ENCODE results near the gene CNKSR3. TPM values are rescaled to one million over a fixed set of nuclear protein-coding genes. Genes with fewer than 3 reads are reported as not detected.
"Not testable (repeated sequence)": the region's sequence is repeated elsewhere in the genome, so short reads cannot be mapped to it uniquely, and the experiment has no call there.

CNKSR3 gene
- total RNA-seq, 1 experiment from 2014 or later: 14.7 TPM

DNA sequence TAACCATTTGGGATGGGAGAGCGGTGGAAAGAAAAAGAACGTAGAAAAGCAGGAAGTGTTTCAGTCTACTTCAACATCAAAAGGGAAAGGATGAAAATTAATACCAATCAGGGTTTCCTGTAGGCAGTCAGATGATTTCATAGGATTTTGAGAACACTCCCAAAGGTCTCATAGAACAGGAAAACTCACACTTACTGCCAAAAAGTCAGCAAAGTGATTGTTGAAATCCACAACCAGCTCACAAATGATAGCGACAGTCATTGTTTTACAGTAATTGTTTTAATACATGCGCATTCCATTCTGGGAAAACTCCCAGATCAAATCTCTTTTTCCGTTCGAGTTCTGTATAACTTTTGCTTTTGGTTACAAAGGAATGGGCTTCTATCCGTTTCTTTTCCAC is 5.3 kb upstream of the CNKSR3 start:
- Histone ChIP-seq H3K4me3 (no peak overlapping the region), H3K27ac (no peak overlapping the region), H3K9me3 (replicated peaks) (no peaks in the 10 kb centered on the region), H3K4me1 (replicated peaks) (peaks cover 14% of the 10 kb centered on the region), H3K27me3 (replicated peaks) (no peaks in the 10 kb centered on the region), H3K36me3 (no peaks in the 10 kb centered on the region)
- DNase-seq (ENCODE audit: low read depth in 1 of 2, low spot score in 2 of 2): no peak

DNA sequence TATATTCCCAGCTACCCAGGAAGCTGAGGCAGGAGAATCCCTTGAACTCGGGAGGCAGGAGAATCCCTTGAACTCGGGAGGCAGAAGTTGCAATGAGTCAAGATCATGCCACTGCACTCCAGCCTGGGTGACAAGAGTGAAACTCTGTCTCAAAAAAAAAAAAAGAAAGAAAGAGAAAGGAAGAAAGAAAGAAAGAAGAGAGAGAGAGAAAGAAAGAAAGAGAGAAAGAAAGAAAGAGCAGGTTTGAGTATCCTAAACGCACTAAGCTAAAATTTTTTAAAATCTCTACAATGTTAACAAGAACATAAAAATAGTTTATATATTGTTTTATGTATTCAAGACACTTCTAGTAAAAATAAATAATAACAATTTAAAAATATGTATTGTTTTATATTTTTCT is 4.6 kb upstream of the CNKSR3 start:
- DNase-seq (ENCODE audit: low read depth in 1 of 2, low spot score in 2 of 2): not testable (repeated sequence)

DNA sequence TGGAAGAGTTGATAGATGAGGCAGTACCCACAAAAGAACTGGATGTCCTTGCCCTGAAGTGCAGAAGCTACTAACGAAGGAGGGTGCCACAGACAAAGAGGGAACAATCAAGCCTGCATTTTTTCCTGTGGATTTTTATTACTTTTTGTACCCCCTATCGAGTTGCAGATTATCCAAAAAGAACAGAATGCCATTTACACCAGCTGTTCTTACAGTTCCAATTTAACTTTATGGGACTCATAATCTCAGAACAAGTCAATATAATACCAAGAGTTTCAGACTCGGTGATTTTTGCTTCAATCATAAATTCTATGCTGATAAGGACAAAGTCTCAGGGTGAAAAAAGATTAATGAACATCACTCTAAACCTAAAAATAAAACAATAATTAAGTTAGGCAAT is 4.0 kb upstream of the CNKSR3 start:
- no peak overlapping the region for H3K27ac ChIP-seq
- H3K36me3 ChIP-seq: peaks cover 9% of the 10 kb centered on the region
- H3K27me3 ChIP-seq (replicated peaks): no peaks in the 10 kb centered on the region
- H3K9me3 ChIP-seq (replicated peaks): no peaks in the 10 kb centered on the region
- H3K4me1 ChIP-seq (replicated peaks): peaks cover 14% of the 10 kb centered on the region
- H3K4me3 ChIP-seq: no peak overlapping the region
- DNase-seq (ENCODE audit: low read depth in 1 of 2, low spot score in 2 of 2): no peak

More for the DNA sequence above, 4.6 kb upstream of the CNKSR3 start:
- not testable (repeated sequence) for H3K27ac ChIP-seq; H3K36me3 ChIP-seq; H3K9me3 ChIP-seq (replicated peaks); H3K27me3 ChIP-seq (replicated peaks); H3K4me3 ChIP-seq
- H3K4me1 ChIP-seq (replicated peaks): peaks cover 14% of the 10 kb centered on the region

DNA sequence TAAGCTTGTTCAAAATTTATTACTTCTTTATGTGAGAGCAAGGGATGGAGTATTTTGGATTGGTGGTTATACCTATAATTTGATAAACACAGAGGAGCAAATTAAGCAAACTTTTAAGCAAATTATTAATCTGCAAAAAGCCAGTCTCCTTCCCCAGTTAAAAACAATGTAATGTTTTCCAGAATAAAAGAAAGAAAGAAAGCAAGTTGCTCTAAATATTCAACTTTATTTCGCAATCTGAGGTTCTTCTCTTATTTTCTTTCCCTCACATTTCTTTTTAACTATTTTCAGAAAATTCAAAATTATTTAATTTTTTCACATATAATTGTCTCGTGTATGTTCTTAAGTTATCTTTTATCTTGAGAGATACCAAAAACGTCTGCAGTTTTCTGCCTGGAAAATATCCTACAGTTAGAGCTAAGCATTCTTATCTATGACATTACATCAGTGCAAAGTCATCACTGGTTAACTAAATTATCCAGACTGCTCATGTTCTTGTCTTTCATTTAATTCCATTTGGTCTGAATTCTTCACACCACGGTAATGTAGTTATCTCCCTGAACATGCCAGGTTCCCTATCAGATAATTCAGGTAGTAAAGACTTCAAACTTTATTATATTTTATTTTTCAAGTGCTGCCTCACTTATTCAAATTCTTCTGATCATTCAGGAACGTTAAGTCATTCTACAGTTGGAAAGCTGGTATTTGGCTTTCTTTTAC is 3.3 kb upstream of the CNKSR3 start:
- no peaks in the 10 kb centered on the region for H3K27me3 ChIP-seq (replicated peaks)
- no peaks in the 10 kb centered on the region for H3K9me3 ChIP-seq (replicated peaks)
- no peak overlapping the region for H3K27ac ChIP-seq
- H3K4me3 ChIP-seq: no peak overlapping the region
- DNase-seq (ENCODE audit: low read depth in 1 of 2, low spot score in 2 of 2): no peak
- H3K4me1 ChIP-seq (replicated peaks): peaks cover 16% of the 10 kb centered on the region
- peaks cover 10% of the 10 kb centered on the region for H3K36me3 ChIP-seq

DNA sequence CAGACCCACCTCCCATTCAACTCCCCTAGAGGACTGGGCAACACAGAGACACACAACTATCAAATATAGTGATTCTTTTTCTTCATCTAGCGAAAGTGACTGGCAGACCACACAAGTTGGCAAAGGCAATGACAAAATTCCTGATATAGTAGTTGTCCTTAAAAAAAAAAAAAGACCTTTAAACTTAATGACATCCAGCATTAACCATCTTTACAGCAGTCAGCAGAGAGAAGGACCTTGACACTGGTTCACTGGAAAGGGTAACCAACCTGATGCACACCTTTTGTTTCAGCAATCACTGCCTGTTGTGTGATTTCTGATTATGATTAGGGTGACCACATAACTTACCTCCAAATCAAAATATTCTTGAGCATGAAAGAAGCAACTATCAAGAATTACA is 1.7 kb upstream of the CNKSR3 start:
- Histone ChIP-seq H3K9me3 (replicated peaks) (no peaks in the 10 kb centered on the region), H3K4me3 (no peak overlapping the region), H3K4me1 (replicated peaks) (peaks cover 22% of the 10 kb centered on the region), H3K27me3 (replicated peaks) (no peaks in the 10 kb centered on the region), H3K36me3 (peaks cover 16% of the 10 kb centered on the region), H3K27ac (0 out of 2 replicates have a peak overlapping the region, but pooled peaks have one; percentile 19)
- DNase-seq (ENCODE audit: low read depth in 1 of 2, low spot score in 2 of 2): peak in 1 of 2 experiments; percentile 41

DNA sequence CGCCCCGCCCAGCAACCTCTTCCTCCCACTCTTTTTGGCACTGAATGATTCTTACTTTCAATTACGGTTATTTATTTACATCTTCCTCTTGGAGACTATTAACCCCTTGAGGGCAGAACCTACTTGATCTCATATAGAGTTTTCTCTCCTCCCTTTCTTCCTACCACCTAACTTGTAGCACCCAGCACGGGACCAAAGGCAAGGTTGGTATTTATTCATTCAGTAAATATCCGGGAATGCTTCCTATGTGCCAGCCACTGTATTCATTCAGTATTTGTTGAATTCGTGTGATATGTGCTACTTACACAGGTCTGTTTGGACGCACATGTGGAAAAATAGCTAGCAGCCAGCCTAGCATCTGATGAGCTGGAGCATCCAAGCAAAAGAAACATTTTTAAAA is 1.3 kb upstream of the CNKSR3 start:
- Histone ChIP-seq H3K27me3 (replicated peaks) (no peaks in the 10 kb centered on the region), H3K36me3 (peaks cover 16% of the 10 kb centered on the region), H3K9me3 (replicated peaks) (no peaks in the 10 kb centered on the region), H3K27ac (peak overlapping the region; percentile 19; the same call in 1 of the 2 replicates), H3K4me3 (no peak overlapping the region), H3K4me1 (replicated peaks) (peaks cover 22% of the 10 kb centered on the region)
- DNase-seq (ENCODE audit: low read depth in 1 of 2, low spot score in 2 of 2): no peak

DNA sequence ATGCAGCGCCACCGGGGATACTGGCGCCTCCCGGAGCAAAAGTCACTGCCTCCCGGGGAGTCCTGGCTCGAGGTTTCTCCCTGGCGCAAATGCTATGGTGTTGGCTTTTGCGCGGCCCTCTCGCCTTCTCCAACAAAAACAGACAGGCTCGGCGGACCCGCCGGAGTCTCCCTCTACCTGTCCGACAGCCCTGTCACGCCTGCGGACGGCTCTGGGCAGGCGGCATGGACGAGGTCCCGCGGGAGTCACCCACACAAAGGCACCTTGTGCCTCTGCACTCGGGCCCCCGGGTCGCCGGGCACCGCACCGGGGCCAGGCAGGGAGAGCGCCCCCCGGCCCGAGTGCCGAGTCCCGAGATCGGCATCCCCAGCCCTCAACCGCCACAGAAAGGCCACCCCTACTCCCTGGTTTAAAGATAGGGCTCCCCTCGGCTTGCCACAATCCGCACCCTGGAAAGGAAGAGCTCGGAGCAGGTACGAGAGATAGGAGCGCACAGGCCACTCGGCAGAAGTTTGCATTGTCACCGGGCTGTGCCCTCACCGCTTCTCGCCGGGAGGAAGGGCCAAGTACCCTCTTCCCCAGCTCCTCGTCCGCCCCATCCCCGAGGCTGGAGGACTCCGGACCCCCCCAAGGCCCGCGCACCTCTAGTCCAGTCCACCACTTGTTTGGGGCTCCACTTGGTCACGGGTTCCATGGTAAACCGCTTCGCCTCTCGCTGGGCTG is 903 bp downstream of the CNKSR3 start:
- no peaks in the 10 kb centered on the region for H3K27me3 ChIP-seq (replicated peaks)
- peaks cover 16% of the 10 kb centered on the region for H3K36me3 ChIP-seq
- H3K9me3 ChIP-seq (replicated peaks): no peaks in the 10 kb centered on the region
- DNase-seq (ENCODE audit: low read depth in 1 of 2, low spot score in 2 of 2): peak; percentile 52 to 66
- H3K4me3 ChIP-seq: peak overlapping the region; percentile 88
- peak overlapping the region; percentile 57 for H3K27ac ChIP-seq
- H3K4me1 ChIP-seq (replicated peaks): peaks cover 22% of the 10 kb centered on the region

DNA sequence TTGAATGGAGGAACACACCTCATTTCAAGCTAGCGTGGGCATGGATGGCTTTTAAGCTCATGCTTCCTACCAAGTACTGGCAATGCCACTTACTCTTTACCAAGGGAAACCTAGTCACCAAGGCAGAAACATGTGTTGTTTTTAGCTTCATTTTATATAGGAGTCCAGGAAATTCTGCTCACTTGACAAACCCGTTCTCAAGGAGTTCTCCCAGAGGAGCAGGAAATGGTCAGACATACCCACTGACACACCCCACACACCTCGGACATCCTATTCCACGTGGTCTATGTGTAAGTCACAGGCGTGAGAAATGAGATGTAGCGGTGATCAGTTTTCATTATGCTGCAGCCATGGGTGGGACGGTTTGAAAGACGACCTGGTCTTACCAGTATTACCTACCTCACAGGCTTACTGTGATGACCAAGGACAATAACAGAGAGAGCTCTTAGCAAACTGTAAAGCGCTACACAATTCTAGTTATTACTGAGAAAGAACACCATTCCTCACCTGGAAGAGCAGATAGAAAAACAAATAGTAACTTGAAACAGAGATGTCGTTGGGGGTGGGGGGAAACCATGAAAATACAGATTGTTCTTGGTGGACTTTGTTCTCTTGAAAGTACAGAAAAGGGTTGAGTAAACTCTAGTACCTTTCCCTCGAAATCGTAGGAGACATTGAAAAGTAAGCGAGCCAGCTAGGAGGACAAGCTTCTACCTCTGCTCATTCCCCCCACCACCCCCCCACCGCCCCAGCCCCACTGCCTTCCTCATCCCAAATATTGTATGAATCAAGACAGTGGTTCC is 1.7 kb downstream of the CNKSR3 start:
- Histone ChIP-seq H3K27ac (no peak overlapping the region), H3K27me3 (replicated peaks) (no peaks in the 10 kb centered on the region), H3K4me1 (replicated peaks) (peaks cover 22% of the 10 kb centered on the region), H3K4me3 (peak overlapping the region; percentile 88), H3K36me3 (peaks cover 16% of the 10 kb centered on the region), H3K9me3 (replicated peaks) (no peaks in the 10 kb centered on the region)
- no peak for DNase-seq (ENCODE audit: low read depth in 1 of 2, low spot score in 2 of 2)

DNA sequence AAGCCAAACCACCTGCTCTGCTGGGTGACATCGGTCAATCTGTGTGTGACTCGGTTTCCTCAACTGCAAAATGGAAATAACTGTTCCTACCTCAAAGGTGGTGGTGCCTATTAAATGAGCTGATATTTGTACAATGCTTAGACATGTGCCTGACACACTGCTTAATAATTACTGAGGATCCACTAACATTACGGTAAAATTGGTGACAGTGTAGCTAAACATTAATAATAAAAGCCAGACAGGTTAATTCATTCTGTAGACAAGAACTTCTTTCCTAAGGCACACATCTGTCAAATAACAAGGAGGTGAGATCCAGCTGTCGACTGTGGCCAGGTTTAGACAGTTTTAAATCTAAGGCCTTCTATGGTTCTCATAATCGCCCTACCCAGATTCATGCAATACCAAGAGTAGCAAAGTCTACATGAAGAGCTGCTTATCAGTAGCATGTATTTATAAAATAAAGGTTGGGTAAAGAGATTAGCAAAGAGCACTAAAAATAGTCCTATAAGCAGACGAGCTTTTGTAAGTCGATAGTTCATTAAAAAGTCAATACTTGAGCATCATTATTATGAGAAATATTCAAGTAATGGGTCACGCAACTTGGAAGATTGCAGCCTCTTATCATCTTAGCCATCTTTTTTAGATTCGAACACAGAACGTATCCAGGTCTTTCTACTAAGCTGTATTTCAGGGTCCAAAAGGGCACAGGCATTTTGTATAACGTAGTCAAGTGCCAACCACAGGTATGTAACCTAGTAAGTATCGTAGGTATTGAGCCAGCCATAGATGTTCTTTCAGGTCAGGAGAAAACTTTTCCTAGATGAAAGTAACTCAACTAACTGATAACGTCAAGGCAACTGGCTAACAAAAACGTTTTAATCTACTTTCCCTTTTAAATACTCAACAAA is 3.2 kb downstream of the CNKSR3 start:
- H3K27ac ChIP-seq: no peak overlapping the region
- no peak overlapping the region for H3K4me3 ChIP-seq
- H3K4me1 ChIP-seq (replicated peaks): peaks cover 18% of the 10 kb centered on the region
- H3K27me3 ChIP-seq (replicated peaks): no peaks in the 10 kb centered on the region
- DNase-seq (ENCODE audit: low read depth in 1 of 2, low spot score in 2 of 2): no peak
- H3K9me3 ChIP-seq (replicated peaks): no peaks in the 10 kb centered on the region
- peaks cover 16% of the 10 kb centered on the region for H3K36me3 ChIP-seq

DNA sequence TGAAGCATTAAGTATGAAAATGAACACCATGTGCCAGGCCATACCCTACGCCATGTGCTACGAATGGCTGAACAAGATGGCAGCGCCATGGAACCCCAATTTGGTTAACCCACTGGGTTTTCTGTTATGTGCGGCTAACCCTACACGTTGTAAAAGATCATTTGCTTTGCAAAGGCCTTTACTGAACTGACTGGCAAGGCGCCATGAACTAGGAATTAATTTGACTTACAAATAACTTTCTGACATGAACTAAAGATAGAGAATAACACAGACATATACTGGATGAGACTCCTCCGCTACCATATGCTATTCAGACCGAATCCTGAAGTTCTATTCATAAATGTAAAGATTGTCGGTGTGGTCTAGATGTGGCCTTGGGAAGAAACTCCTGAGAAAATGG is 3.9 kb downstream of the CNKSR3 start:
- Histone ChIP-seq H3K4me3 (no peak overlapping the region), H3K4me1 (replicated peaks) (peaks cover 13% of the 10 kb centered on the region), H3K27me3 (replicated peaks) (no peaks in the 10 kb centered on the region), H3K36me3 (peaks cover 16% of the 10 kb centered on the region), H3K27ac (no peak overlapping the region), H3K9me3 (replicated peaks) (no peaks in the 10 kb centered on the region)
- no peak for DNase-seq (ENCODE audit: low read depth in 1 of 2, low spot score in 2 of 2)

DNA sequence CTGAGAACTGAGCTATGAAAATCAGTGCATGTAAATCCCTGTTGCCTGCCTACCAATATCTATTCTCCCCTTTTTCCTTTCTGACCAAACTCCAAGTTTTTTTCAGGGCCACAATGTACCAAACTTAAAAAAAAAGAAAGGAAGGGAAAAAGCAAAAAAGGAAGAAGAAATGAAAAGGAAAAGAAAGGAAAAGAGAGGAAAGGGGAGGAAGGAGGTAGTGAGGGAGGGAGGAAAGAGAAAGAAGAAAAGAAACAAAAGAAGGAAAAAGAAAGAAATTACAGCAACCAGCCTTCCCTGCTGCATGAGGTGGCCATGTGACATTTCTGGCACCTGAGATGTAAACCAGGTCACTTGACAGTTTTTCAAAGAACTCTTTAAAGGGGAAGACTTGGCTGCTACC is 4.4 kb downstream of the CNKSR3 start:
- DNase-seq (ENCODE audit: low read depth in 1 of 2, low spot score in 2 of 2): no peak
- Histone ChIP-seq H3K27ac (no peak overlapping the region), H3K4me1 (replicated peaks) (peaks cover 11% of the 10 kb centered on the region), H3K36me3 (peaks cover 16% of the 10 kb centered on the region), H3K9me3 (replicated peaks) (no peaks in the 10 kb centered on the region), H3K27me3 (replicated peaks) (no peaks in the 10 kb centered on the region), H3K4me3 (no peak overlapping the region)

DNA sequence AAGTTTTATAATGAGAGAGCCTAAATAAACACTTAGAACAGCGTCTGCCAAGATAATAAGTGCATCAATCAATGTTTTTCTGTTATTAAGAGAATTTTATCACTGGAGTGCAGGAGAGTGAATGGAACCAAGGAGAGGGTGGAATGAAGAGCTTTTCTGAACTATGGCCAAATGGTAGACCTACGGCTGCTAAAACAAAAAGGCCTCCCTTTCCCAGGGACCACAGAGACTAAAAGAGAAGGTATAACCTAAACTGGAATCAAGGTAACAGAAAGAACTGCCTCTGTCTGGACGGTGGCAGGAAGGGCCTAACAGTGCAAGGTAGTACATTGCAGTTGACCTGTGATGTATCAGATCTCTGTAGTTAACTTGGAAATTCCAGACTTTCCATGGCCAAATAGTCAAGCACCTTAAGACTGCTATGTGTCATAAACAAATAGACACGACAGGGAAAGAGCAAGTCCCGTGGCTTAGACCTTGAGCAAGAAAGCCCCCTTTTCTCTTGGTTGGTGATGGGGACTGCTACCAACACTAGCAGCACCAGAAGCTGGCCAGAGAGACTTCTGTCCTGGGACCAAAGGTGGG is 5.5 kb downstream of the CNKSR3 start:
- H3K4me3 ChIP-seq: no peak overlapping the region
- H3K27ac ChIP-seq: no peak overlapping the region
- H3K36me3 ChIP-seq: peaks cover 12% of the 10 kb centered on the region
- H3K9me3 ChIP-seq (replicated peaks): no peaks in the 10 kb centered on the region
- H3K27me3 ChIP-seq (replicated peaks): no peaks in the 10 kb centered on the region
- H3K4me1 ChIP-seq (replicated peaks): peaks cover 8% of the 10 kb centered on the region
- no peak for DNase-seq (ENCODE audit: low read depth in 1 of 2, low spot score in 2 of 2)

DNA sequence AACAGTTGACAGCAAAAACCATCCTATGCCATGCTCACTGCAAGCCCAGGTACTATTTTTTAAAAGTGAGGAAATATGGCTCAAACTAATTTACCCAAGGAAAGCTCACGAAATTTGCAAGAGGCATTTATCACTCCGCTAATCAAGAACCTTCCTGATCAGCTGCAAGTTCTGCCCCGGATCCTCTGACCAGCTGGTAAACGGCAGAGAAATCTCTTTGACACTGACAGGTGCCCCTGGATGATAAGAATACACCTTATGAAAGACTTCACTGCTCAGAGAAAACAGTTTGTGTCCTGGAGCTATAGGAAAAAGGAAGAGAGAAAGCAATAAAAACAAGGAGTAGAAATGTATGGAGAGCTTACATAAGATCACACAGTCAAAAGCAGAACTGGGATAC is 6.4 kb downstream of the CNKSR3 start:
- Histone ChIP-seq H3K36me3 (peaks cover 6% of the 10 kb centered on the region; the same call in 1 of the 2 replicates), H3K4me3 (no peak overlapping the region), H3K4me1 (replicated peaks) (peaks cover 11% of the 10 kb centered on the region), H3K27ac (no peak overlapping the region), H3K27me3 (replicated peaks) (no peaks in the 10 kb centered on the region), H3K9me3 (replicated peaks) (no peaks in the 10 kb centered on the region)
- DNase-seq (ENCODE audit: low read depth in 1 of 2, low spot score in 2 of 2): no peak

Measured in SJSA1 (cell line).